Osteoblast (primary cell): ENCODE data around the gene SCP2. TPM values are rescaled to one million over a fixed set of nuclear protein-coding genes. Genes with fewer than 3 reads are reported as not detected.

Experiments
- DNase-seq: peaks from one replicate; pipeline ENCODE4 v3.0.0; 2011; ENCODE audit warnings: low spot score, mixed read lengths; ENCODE audit not compliant: insufficient read length; ENCODE audit errors: missing footprints
- H2AFZ ChIP-seq: 2 replicates; pipeline ENCODE4 v1.6.0; 2011; ENCODE audit warnings: mild to moderate bottlenecking, low read length
- H3K27ac ChIP-seq: 2 replicates; pipeline ENCODE4 v1.5.1; 2011; ENCODE audit warnings: mild to moderate bottlenecking, low read depth, low read length, moderate library complexity
- H3K27me3 ChIP-seq: 2 replicates; pipeline ENCODE4 v1.6.0; 2012; ENCODE audit warnings: mild to moderate bottlenecking, control low read depth, inconsistent platforms, low read length, moderate library complexity; ENCODE audit not compliant: insufficient read depth
- H3K36me3 ChIP-seq: 2 replicates; pipeline ENCODE4 v1.5.1; 2011; ENCODE audit warnings: mild to moderate bottlenecking, low read length, control low read depth, moderate library complexity; ENCODE audit not compliant: insufficient read depth
- H3K4me1 ChIP-seq: 2 replicates; pipeline ENCODE4 v1.5.1; 2011; ENCODE audit warnings: mild to moderate bottlenecking, low read length, control low read depth, moderate library complexity; ENCODE audit not compliant: insufficient read depth
- H3K4me2 ChIP-seq: 2 replicates; pipeline ENCODE4 v1.6.0; 2011; ENCODE audit warnings: mild to moderate bottlenecking, low read length; ENCODE audit not compliant: insufficient read depth
- H3K4me3 ChIP-seq: fragments of 200-600 bp; sonication (generic); 3 replicates; pipeline ENCODE4 v1.5.1; 2012; ENCODE audit warnings: mild to moderate bottlenecking, low read length, inconsistent platforms; ENCODE audit not compliant: insufficient read depth
- H3K79me2 ChIP-seq: 2 replicates; pipeline ENCODE4 v1.6.0; 2012; ENCODE audit warnings: mild to moderate bottlenecking, low read length, control low read depth, inconsistent platforms; ENCODE audit not compliant: insufficient read depth
- H3K9me3 ChIP-seq: 2 replicates; pipeline ENCODE4 v1.5.1; 2011; ENCODE audit warnings: low read depth, low read length, control low read depth
- H4K20me1 ChIP-seq: 2 replicates; pipeline ENCODE4 v1.6.0; 2012; ENCODE audit warnings: mild to moderate bottlenecking, low read length, control low read depth; ENCODE audit not compliant: insufficient read depth
- total RNA-seq: library from RNA; depleted of rRNA; stranded (reverse); fragments of >200 nt; gene quantifications from 2 replicates; pipeline ENCODE4 v1.2.3, GENCODE V29; 2012
- TF ChIP-seq, protein P1 (sequence below): IDR thresholded peaks from 2 replicates; pipeline ENCODE4 v1.5.1; 2011; ENCODE audit warnings: mild to moderate bottlenecking, low read depth, low read length, moderate library complexity; ENCODE audit errors: extremely low read depth

Gene SCP2
- total RNA-seq, 1 donor: 171 TPM

DNA sequence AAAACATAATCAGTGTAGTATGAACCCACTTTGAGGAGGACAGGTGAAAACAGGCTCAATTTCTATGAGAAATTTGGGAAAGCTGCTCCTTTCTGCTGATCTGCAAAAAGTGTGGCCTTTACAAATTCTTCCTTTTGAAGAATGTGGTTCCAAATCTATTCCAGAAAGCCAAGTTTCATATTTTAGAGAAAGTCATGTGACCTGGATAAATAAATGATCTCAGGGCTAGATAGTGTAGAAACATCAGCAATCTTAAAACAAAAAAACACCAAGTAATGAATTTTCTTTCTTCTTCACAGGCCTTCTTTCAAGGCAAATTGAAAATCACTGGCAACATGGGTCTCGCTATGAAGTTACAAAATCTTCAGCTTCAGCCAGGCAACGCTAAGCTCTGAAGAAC lies 123.2 kb downstream of the SCP2 start:
- no peak overlapping the region for H2AFZ ChIP-seq
- H3K79me2 ChIP-seq: no peaks in the 10 kb centered on the region
- H3K27me3 ChIP-seq: no peaks in the 10 kb centered on the region
- H3K36me3 ChIP-seq: peaks cover 31% of the 10 kb centered on the region
- H3K27ac ChIP-seq: no peak overlapping the region
- H3K4me2 ChIP-seq: no peak overlapping the region
- H3K4me3 ChIP-seq: no peak overlapping the region
- H3K4me1 ChIP-seq: peaks cover 15% of the 10 kb centered on the region
- no peaks in the 10 kb centered on the region for H3K9me3 ChIP-seq
- no peaks in the 10 kb centered on the region for H4K20me1 ChIP-seq
- TF ChIP-seq, protein P1, sequence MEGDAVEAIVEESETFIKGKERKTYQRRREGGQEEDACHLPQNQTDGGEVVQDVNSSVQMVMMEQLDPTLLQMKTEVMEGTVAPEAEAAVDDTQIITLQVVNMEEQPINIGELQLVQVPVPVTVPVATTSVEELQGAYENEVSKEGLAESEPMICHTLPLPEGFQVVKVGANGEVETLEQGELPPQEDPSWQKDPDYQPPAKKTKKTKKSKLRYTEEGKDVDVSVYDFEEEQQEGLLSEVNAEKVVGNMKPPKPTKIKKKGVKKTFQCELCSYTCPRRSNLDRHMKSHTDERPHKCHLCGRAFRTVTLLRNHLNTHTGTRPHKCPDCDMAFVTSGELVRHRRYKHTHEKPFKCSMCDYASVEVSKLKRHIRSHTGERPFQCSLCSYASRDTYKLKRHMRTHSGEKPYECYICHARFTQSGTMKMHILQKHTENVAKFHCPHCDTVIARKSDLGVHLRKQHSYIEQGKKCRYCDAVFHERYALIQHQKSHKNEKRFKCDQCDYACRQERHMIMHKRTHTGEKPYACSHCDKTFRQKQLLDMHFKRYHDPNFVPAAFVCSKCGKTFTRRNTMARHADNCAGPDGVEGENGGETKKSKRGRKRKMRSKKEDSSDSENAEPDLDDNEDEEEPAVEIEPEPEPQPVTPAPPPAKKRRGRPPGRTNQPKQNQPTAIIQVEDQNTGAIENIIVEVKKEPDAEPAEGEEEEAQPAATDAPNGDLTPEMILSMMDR: no peak
- no peak for DNase-seq

- Histone ChIP-seq H3K4me2 (no peak overlapping the region), H3K4me1 (peaks cover 14% of the 10 kb centered on the region), H3K36me3 (peaks cover 31% of the 10 kb centered on the region), H4K20me1 (no peaks in the 10 kb centered on the region), H3K4me3 (no peak overlapping the region), H3K27me3 (no peaks in the 10 kb centered on the region), H3K9me3 (no peaks in the 10 kb centered on the region), H2AFZ (no peak overlapping the region), H3K79me2 (no peaks in the 10 kb centered on the region), H3K27ac (no peak overlapping the region)
- TF ChIP-seq, protein P1: no peak
- no peak for DNase-seq
Observed at GRCh38 chr1:53051676-53052075, 124.6 kb downstream of the SCP2 start.

- Histone ChIP-seq H3K36me3 (peaks cover 14% of the 10 kb centered on the region), H3K4me2 (no peak overlapping the region), H3K79me2 (no peaks in the 10 kb centered on the region), H3K9me3 (no peaks in the 10 kb centered on the region), H3K27ac (no peak overlapping the region), H3K4me1 (peaks cover 17% of the 10 kb centered on the region), H3K27me3 (peaks cover 5% of the 10 kb centered on the region), H3K4me3 (no peak overlapping the region), H4K20me1 (no peaks in the 10 kb centered on the region), H2AFZ (no peak overlapping the region)
- TF ChIP-seq, protein P1: no peak
- no peak for DNase-seq
Observed at GRCh38 chr1:53057127-53057526, 130.1 kb downstream of the SCP2 start.

DNA sequence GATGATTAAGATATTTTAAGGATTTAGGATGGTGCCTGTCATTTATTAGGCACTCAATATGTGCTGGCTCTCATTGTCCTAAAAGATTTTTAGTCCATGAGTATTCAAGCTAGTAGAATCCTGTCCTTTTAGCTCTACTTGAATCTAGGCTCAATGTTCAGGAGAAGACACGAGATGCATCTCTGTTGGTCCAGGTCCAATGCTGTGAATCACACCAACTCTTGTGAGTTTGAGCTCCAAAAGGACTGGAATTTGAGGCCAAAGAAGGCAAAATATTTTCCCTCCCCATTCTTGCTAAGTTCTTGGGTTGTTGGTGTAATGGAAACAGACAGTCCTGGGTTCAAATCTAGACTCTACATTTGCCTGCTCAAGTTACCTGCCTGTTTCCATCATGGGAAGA lies 133.5 kb downstream of the SCP2 start:
- Histone ChIP-seq H3K4me3 (no peak overlapping the region), H3K9me3 (no peaks in the 10 kb centered on the region), H3K4me1 (peaks cover 22% of the 10 kb centered on the region), H3K27ac (no peak overlapping the region), H3K79me2 (no peaks in the 10 kb centered on the region), H3K27me3 (peaks cover 27% of the 10 kb centered on the region), H4K20me1 (no peaks in the 10 kb centered on the region), H2AFZ (no peak overlapping the region), H3K36me3 (no peaks in the 10 kb centered on the region), H3K4me2 (no peak overlapping the region)
- DNase-seq: peak; percentile 96
- TF ChIP-seq, protein P1: no peak
